Kidney (tissue), 14 donors: ENCODE data around the gene GAL3ST3. TPM values are rescaled to one million over a fixed set of nuclear protein-coding genes. Genes with fewer than 3 reads are reported as not detected.

ENCODE experiments used
- DNase-seq, 5 donors: peaks; one replicate each; pipeline ENCODE4 v3.0.0-alpha.2; 2013 to 2020
- FAIRE-seq: peaks from 2 replicates; lab custom pipeline; 2012; peaks lifted over from hg19 to GRCh38; lab: Jason Lieb, UNC
- H3K27ac ChIP-seq, 2 donors: one replicate each; pipeline ENCODE4 v1.7.0; 2013; ENCODE audit warnings: low read depth in 2 of 2, low read length in 2 of 2, inconsistent platforms in 1 of 2
- H3K27me3 ChIP-seq: one replicate; pipeline ENCODE4 v1.7.1; 2013; ENCODE audit warnings: low read length, inconsistent platforms; ENCODE audit not compliant: control insufficient read depth, insufficient read depth
- H3K36me3 ChIP-seq, 3 donors: one replicate each; pipeline versions ENCODE4 v1.7.0 to v1.7.1; 2013; ENCODE audit warnings: low read length in 3 of 3, control low read depth in 1 of 3, inconsistent platforms in 1 of 3; ENCODE audit not compliant: insufficient read depth in 3 of 3, control insufficient read depth in 2 of 3
- H3K4me1 ChIP-seq, 3 donors: one replicate each; pipeline versions ENCODE4 v1.7.0 to v1.7.1; 2013; ENCODE audit warnings: low read length in 3 of 3, inconsistent platforms in 1 of 3, low read depth in 1 of 3; ENCODE audit not compliant: control insufficient read depth in 2 of 3, insufficient read depth in 2 of 3
- H3K4me3 ChIP-seq, 3 donors: one replicate each; pipeline versions ENCODE4 v1.7.0 to v1.8.1; 2013; ENCODE audit warnings: low read length in 3 of 3, control low read depth in 1 of 3, inconsistent platforms in 1 of 3
- H3K9ac ChIP-seq, 3 donors: one replicate each; pipeline versions ENCODE4 v1.7.0 to v1.7.1; 2013; ENCODE audit warnings: low read length in 3 of 3, control low read depth in 1 of 3, inconsistent platforms in 1 of 3
- H3K9me3 ChIP-seq, 3 donors: one replicate each; pipeline versions ENCODE4 v1.7.0 to v1.7.1; 2013; ENCODE audit warnings: low read length in 3 of 3, control low read depth in 1 of 3, inconsistent platforms in 1 of 3; ENCODE audit not compliant: control insufficient read depth in 2 of 3, insufficient read depth in 1 of 3
- intact Hi-C: fragments of 100-400 bp; cut with DNase I; formaldehyde crosslinking; loops from one replicate; pipeline ENCODE4 v1.11.1; 2022
- polyA plus RNA-seq: library from polyadenylated mRNA; stranded (reverse); fragments of 350-450 nt; fragmentation: Illumina TruSeq; extraction: RNeasy Lipid Tissue Mini Kit (QIAGEN cat#74804); gene quantifications from one replicate; pipeline ENCODE4 v1.2.3, GENCODE V29; 2014; ENCODE audit warnings: low read depth, low replicate concordance; ENCODE audit not compliant: insufficient read depth
- total RNA-seq: library from RNA; stranded (reverse); fragmentation: NEBNext Ultra II Directional; extraction: Animal tissue kit (Norgen Biotek cat#: 25700); gene quantifications from one replicate; pipeline ENCODE4 v1.2.1, GENCODE V29; 2021
- TF ChIP-seq, protein P1 (sequence below): IDR thresholded peaks from 3 replicates; pipeline ENCODE4 v1.5.1; 2012; ENCODE audit warnings: mild to moderate bottlenecking, moderate library complexity, borderline replicate concordance; ENCODE audit not compliant: insufficient read depth; ENCODE audit errors: extremely low read depth
- donor health status: control.
- donor health status: control.
- donor health status: control.
- donor health status: control.
- donor health status: control.
- donor health status: DM: yes; HTN: yes; CAD: no.
- donor health status: Normal renal cell carcinoma (clear cell type).

Gene GAL3ST3
- total and polyA plus RNA-seq, 2 donors from 2014 or later = 2.5 to 7.6 TPM

DNA sequence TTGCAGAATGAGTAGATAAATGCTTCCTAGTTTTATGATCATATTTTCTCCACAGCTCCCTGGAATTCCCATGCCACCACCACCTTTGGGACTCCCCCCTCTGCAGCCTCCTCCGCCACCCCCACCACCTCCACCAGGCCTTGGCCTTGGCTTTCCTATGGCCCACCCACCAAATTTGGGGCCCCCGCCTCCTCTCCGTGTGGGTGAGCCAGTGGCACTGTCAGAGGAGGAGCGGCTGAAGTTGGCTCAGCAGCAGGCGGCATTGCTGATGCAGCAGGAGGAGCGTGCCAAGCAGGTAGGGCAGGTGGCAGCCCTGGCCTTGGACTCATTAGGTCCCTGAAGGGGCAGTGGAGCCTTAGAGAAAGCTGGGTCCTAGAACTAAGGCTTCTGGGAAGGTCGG, 6.1 kb upstream of the GAL3ST3 start:
- Histone ChIP-seq H3K36me3 (peaks cover 6 to 49% (median 36%) of the 10 kb centered on the region in 3 donors), H3K4me3 (no peak overlapping the region), H3K27ac (no peak overlapping the region), H3K27me3 (no peaks in the 10 kb centered on the region), H3K9me3 (no peaks in the 10 kb centered on the region), H3K9ac (no peak overlapping the region), H3K4me1 (peaks cover 0 to 13% (median 5%) of the 10 kb centered on the region in 3 donors)
- intact Hi-C loops = no loop called here
- peak in 1 of 5 donors; percentile 66 for DNase-seq
- FAIRE-seq = no peak
- TF ChIP-seq, protein P1, sequence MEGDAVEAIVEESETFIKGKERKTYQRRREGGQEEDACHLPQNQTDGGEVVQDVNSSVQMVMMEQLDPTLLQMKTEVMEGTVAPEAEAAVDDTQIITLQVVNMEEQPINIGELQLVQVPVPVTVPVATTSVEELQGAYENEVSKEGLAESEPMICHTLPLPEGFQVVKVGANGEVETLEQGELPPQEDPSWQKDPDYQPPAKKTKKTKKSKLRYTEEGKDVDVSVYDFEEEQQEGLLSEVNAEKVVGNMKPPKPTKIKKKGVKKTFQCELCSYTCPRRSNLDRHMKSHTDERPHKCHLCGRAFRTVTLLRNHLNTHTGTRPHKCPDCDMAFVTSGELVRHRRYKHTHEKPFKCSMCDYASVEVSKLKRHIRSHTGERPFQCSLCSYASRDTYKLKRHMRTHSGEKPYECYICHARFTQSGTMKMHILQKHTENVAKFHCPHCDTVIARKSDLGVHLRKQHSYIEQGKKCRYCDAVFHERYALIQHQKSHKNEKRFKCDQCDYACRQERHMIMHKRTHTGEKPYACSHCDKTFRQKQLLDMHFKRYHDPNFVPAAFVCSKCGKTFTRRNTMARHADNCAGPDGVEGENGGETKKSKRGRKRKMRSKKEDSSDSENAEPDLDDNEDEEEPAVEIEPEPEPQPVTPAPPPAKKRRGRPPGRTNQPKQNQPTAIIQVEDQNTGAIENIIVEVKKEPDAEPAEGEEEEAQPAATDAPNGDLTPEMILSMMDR = no peak

DNA sequence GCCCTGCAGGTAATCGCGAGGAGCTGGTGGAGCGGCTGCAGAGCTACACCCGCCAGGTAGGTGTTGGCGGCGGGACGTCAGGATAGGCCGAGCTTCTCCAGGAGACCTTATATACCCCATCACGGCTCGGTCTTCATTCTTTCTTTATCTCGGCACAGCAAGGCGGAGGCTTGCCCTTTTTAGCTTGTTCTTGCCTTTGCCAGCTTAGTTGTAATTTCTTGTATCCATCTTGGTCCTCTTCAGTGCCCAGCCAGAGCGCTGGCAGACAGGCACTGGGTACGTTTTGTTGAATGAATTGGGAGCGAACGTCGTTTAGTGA, 3.7 kb upstream of the GAL3ST3 start:
- no peaks in the 10 kb centered on the region for H3K27me3 ChIP-seq
- peak overlapping the region; percentile 72 to 94 (median 91) for H3K9ac ChIP-seq
- H3K9me3 ChIP-seq = no peaks in the 10 kb centered on the region
- intact Hi-C loops = no loop called here
- H3K36me3 ChIP-seq = peaks cover 0 to 26% (median 18%) of the 10 kb centered on the region in 3 donors
- peak overlapping the region; percentile 55 to 63 for H3K27ac ChIP-seq
- peaks cover 0 to 15% (median 5%) of the 10 kb centered on the region in 3 donors for H3K4me1 ChIP-seq
- FAIRE-seq (no peak), DNase-seq (peak in 1 of 5 donors; percentile 43)
- TF ChIP-seq, protein P1 = no peak
- peak overlapping the region; percentile 88 to 95 (median 88) for H3K4me3 ChIP-seq

GRCh38 chr11:66051766-66052663, 3.1 kb upstream of the GAL3ST3 start, which contains the start of gene SF3B2:
TSS of gene SF3B2 (plus strand) at chr11:66052364. CDS start at chr11:66052385, 21 bp downstream.
- intact Hi-C loops = no loop called here
- peak; percentile 98 to 100 (median 99) for DNase-seq
- Histone ChIP-seq H3K9ac (peak within 1 kb of the TSS; percentile 83 to 94 (median 91)), H3K27ac (peak within 1 kb of the TSS; percentile 73 to 83), H3K4me3 (peak within 1 kb of the TSS; percentile 88 to 95 (median 88)), H3K27me3 (no peaks in the 10 kb centered on the region), H3K36me3 (peaks cover 0 to 21% (median 16%) of the 10 kb centered on the region in 3 donors), H3K4me1 (peaks cover 0 to 20% (median 10%) of the 10 kb centered on the region in 3 donors), H3K9me3 (no peaks in the 10 kb centered on the region)
- TF ChIP-seq, protein P1 = no peak
- no peak for FAIRE-seq
